Liver (tissue), 9 donors: ENCODE data around the gene DUSP14. TPM values are rescaled to one million over a fixed set of nuclear protein-coding genes. Genes with fewer than 3 reads are reported as not detected.

Experiments used
- DNase-seq: peaks from one replicate; pipeline ENCODE4 v3.0.0-alpha.2; 2017; ENCODE audit warnings: low spot score
- H3K27ac ChIP-seq, 2 donors: one replicate each; pipeline ENCODE4 v1.7.0; 2013; ENCODE audit warnings: inconsistent platforms in 2 of 2, low read length in 2 of 2, control low read depth in 1 of 2, low read depth in 1 of 2, mild to moderate bottlenecking in 1 of 2
- H3K27me3 ChIP-seq, 4 donors: one replicate each; pipeline versions ENCODE4 v1.6.1 to v1.7.0; 2013; ENCODE audit warnings: low read length in 3 of 4, inconsistent platforms in 1 of 4, mild to moderate bottlenecking in 1 of 4, moderate library complexity in 1 of 4; ENCODE audit not compliant: control insufficient read depth in 4 of 4, insufficient read depth in 4 of 4
- H3K36me3 ChIP-seq, 4 donors: one replicate each; pipeline versions ENCODE4 v1.6.1 to v1.7.0; 2013; ENCODE audit warnings: low read length in 3 of 4, mild to moderate bottlenecking in 3 of 4, low read depth in 1 of 4, moderate library complexity in 1 of 4; ENCODE audit not compliant: control insufficient read depth in 4 of 4, insufficient read depth in 3 of 4
- H3K4me1 ChIP-seq, 4 donors: one replicate each; pipeline versions ENCODE4 v1.6.1 to v1.7.0; 2013; ENCODE audit warnings: low read length in 3 of 4, mild to moderate bottlenecking in 3 of 4, moderate library complexity in 1 of 4; ENCODE audit not compliant: control insufficient read depth in 4 of 4, insufficient read depth in 4 of 4
- H3K4me3 ChIP-seq, 3 donors: one replicate each; pipeline versions ENCODE4 v1.6.1 to v1.7.0; 2013; ENCODE audit warnings: low read length in 3 of 3, control low read depth in 1 of 3, low read depth in 1 of 3, mild to moderate bottlenecking in 1 of 3
- H3K9ac ChIP-seq, 2 donors: one replicate each; pipeline ENCODE4 v1.7.0; 2013; ENCODE audit warnings: low read length in 2 of 2, mild to moderate bottlenecking in 2 of 2, moderate library complexity in 2 of 2, control low read depth in 1 of 2, low read depth in 1 of 2
- H3K9me3 ChIP-seq, 4 donors: one replicate each; pipeline versions ENCODE4 v1.6.1 to v1.7.0; 2013; ENCODE audit warnings: low read length in 3 of 4; ENCODE audit not compliant: control insufficient read depth in 4 of 4
- EGR1 ChIP-seq, 2 donors: IDR thresholded peaks; 2 replicates each; pipeline ENCODE4 v1.6.1; 2016 to 2018; ENCODE audit warnings: antibody characterized with exemption in 2 of 2, low read depth in 2 of 2
- FOXA1 ChIP-seq: IDR thresholded peaks from 2 replicates; pipeline ENCODE4 v1.6.1; 2016; ENCODE audit warnings: antibody characterized with exemption
- FOXA2 ChIP-seq: IDR thresholded peaks from 2 replicates; pipeline ENCODE4 v1.6.1; 2016; ENCODE audit warnings: antibody characterized with exemption
- GABPA ChIP-seq, 2 donors: IDR thresholded peaks in 1 of 2; conservative IDR thresholded peaks in 1 of 2; 2 replicates each; pipeline ENCODE4 v1.6.1; 2016; ENCODE audit warnings: antibody characterized with exemption in 2 of 2, mild to moderate bottlenecking in 1 of 2, moderate library complexity in 1 of 2
- HNF4A ChIP-seq, 2 donors: conservative IDR thresholded peaks; 2 replicates each; pipeline ENCODE4 v1.6.1; 2016; ENCODE audit warnings: antibody characterized with exemption in 2 of 2, mild to moderate bottlenecking in 2 of 2
- HNF4G ChIP-seq: IDR thresholded peaks from 2 replicates; pipeline ENCODE4 v1.6.1; 2016; ENCODE audit warnings: antibody characterized with exemption
- JUND ChIP-seq, 2 donors: IDR thresholded peaks; 2 replicates each; pipeline ENCODE4 v1.6.1; 2016; ENCODE audit warnings: antibody characterized with exemption in 2 of 2
- NR2F2 ChIP-seq: IDR thresholded peaks from 2 replicates; pipeline ENCODE4 v1.6.1; 2016; ENCODE audit warnings: antibody characterized with exemption
- RAD21 ChIP-seq, 2 donors: IDR thresholded peaks; 2 replicates each; pipeline ENCODE4 v1.6.1; 2016; ENCODE audit warnings: antibody characterized with exemption in 2 of 2, mild to moderate bottlenecking in 2 of 2
- RXRA ChIP-seq, 2 donors: IDR thresholded peaks; 2 replicates each; pipeline ENCODE4 v1.6.1; 2017 to 2018; ENCODE audit warnings: antibody characterized with exemption in 2 of 2, mild to moderate bottlenecking in 1 of 2
- TAF1 ChIP-seq: conservative IDR thresholded peaks from 2 replicates; pipeline ENCODE4 v1.6.1; 2016; ENCODE audit warnings: antibody characterized with exemption, mild to moderate bottlenecking
- YY1 ChIP-seq: IDR thresholded peaks from 2 replicates; pipeline ENCODE4 v1.6.1; 2016; ENCODE audit warnings: antibody characterized with exemption, mild to moderate bottlenecking
- WGBS: extraction: QIAGEN DNeasy Blood & Tissue Kit; methylation state at CpG from one replicate; pipeline ENCODE4 v1.1.7; 2013; 5-methylcytosine and 5-hydroxymethylcytosine counted together
- polyA plus RNA-seq, 2 donors: library from polyadenylated mRNA; stranded (reverse) in 1 of 2; unstranded in 1 of 2; fragments of 200-250 nt in 1 of 2; fragments of >200 nt in 1 of 2; fragmentation: Nextera tagmentation in 1 of 2; extraction: Ambion mirVana in 1 of 2; gene quantifications; one replicate each; pipeline versions ENCODE4 v1.2.1 to v1.2.3, GENCODE V29; 2013 to 2015
- total RNA-seq, 2 donors: library from RNA; depleted of rRNA; stranded (reverse); fragments of >200 nt; gene quantifications; one replicate each; pipeline ENCODE4 v1.2.3, GENCODE V29; 2014
- TF ChIP-seq, protein P1 (sequence below): IDR thresholded peaks from 2 replicates; pipeline ENCODE4 v1.6.1; 2016; ENCODE audit warnings: antibody characterized with exemption
- TF ChIP-seq, protein P2 (sequence below): fragments of 150-350 bp; IDR thresholded peaks from 2 replicates; pipeline ENCODE4 v1.5.1; 2017; ENCODE audit warnings: improper control_type of control experiment, low read depth, low read length; ENCODE audit not compliant: missing input control
- TF ChIP-seq, protein P3 (sequence below): IDR thresholded peaks from 2 replicates; pipeline ENCODE4 v1.6.1; 2016; ENCODE audit warnings: antibody characterized with exemption
- TF ChIP-seq, protein P4 (sequence below): IDR thresholded peaks from 2 replicates; pipeline ENCODE4 v1.6.1; 2016; ENCODE audit warnings: antibody characterized with exemption
- TF ChIP-seq, protein P5 (sequence below): IDR thresholded peaks from 2 replicates; pipeline ENCODE4 v1.6.1; 2016; ENCODE audit warnings: antibody characterized with exemption, mild to moderate bottlenecking
- donor health status: healthy.
- donor health status: healthy.
- donor health status: healthy.
- donor health status: healthy.
- donor health status: healthy.

DUSP14 gene
- total and polyA plus RNA-seq, 4 donors = 6.3 to 15.7 (median 13.8) TPM

DNA sequence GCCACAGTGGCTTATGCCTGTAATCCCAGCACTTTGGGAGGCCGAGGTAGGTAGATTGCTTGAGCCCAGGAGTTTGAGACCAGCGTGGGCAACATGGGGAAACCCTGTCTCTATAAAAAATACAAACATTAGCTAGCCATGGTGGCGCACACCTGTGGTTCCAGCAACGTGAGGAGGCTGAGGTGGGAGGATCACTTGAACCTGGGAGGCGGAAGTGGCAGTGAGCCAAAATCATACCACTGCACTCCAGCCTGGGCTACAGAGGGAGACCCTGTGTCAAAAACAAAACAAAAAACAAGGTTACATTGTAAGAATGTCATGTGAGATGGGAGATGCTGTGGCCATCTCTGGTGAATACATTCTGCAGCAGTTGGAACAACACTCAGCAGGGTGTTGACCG lies 13.5 kb downstream of the DUSP14 start:
- Histone ChIP-seq H3K27me3 (no peaks in the 10 kb centered on the region), H3K9me3 (no peaks in the 10 kb centered on the region), H3K4me3 (no peak overlapping the region), H3K27ac (no peak overlapping the region), H3K36me3 (no peaks in the 10 kb centered on the region), H3K9ac (no peak overlapping the region), H3K4me1 (peaks cover 7 to 51% (median 43%) of the 10 kb centered on the region in 4 donors)
- WGBS = 95% methylated on average over 6 of the region's 6 CpGs
- no peak for DNase-seq
- TF ChIP-seq, protein P1, sequence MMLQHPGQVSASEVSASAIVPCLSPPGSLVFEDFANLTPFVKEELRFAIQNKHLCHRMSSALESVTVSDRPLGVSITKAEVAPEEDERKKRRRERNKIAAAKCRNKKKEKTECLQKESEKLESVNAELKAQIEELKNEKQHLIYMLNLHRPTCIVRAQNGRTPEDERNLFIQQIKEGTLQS = no peak
- TF ChIP-seq JUND (IDR thresholded peaks at IDR 0.05) (no peak), TAF1 (no peak), HNF4A (conservative IDR thresholded peaks at IDR 0.05) (no peak), RXRA (IDR thresholded peaks at IDR 0.05) (no peak), RAD21 (IDR thresholded peaks at IDR 0.05) (no peak), FOXA2 (no peak), GABPA (IDR thresholded peaks at IDR 0.05 in 1 of 2, conservative IDR thresholded peaks at IDR 0.05 in 1 of 2) (no peak)
- TF ChIP-seq, protein P2, sequence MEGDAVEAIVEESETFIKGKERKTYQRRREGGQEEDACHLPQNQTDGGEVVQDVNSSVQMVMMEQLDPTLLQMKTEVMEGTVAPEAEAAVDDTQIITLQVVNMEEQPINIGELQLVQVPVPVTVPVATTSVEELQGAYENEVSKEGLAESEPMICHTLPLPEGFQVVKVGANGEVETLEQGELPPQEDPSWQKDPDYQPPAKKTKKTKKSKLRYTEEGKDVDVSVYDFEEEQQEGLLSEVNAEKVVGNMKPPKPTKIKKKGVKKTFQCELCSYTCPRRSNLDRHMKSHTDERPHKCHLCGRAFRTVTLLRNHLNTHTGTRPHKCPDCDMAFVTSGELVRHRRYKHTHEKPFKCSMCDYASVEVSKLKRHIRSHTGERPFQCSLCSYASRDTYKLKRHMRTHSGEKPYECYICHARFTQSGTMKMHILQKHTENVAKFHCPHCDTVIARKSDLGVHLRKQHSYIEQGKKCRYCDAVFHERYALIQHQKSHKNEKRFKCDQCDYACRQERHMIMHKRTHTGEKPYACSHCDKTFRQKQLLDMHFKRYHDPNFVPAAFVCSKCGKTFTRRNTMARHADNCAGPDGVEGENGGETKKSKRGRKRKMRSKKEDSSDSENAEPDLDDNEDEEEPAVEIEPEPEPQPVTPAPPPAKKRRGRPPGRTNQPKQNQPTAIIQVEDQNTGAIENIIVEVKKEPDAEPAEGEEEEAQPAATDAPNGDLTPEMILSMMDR = no peak
- TF ChIP-seq, protein P3, sequence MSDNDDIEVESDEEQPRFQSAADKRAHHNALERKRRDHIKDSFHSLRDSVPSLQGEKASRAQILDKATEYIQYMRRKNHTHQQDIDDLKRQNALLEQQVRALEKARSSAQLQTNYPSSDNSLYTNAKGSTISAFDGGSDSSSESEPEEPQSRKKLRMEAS = no peak

DNA sequence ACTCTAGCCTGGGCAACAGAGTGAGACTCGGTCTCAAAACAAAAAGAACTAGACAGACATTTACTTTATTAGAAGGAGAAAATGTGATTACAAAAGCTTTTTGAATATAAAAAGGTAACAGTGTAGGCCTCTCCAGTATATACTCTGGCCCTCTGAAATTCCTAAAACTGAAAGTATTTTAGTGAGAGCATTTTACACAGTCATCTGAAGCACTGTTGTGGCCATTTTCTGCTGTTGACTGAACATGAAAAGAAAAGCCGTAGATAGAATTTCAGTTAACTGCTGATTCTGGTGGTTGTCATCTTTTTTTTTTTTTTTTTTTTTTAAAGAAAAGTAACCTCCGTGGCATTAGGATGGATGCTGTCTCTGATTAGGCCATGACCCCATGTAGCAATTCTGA lies 15.6 kb downstream of the DUSP14 start:
- DNase-seq = no peak
- TF ChIP-seq RAD21 (IDR thresholded peaks at IDR 0.05) (no peak), GABPA (IDR thresholded peaks at IDR 0.05 in 1 of 2, conservative IDR thresholded peaks at IDR 0.05 in 1 of 2) (no peak), NR2F2 (no peak), EGR1 (IDR thresholded peaks at IDR 0.05; ENCODE audit: low read depth in 2 of 2) (no peak)
- TF ChIP-seq, protein P4, sequence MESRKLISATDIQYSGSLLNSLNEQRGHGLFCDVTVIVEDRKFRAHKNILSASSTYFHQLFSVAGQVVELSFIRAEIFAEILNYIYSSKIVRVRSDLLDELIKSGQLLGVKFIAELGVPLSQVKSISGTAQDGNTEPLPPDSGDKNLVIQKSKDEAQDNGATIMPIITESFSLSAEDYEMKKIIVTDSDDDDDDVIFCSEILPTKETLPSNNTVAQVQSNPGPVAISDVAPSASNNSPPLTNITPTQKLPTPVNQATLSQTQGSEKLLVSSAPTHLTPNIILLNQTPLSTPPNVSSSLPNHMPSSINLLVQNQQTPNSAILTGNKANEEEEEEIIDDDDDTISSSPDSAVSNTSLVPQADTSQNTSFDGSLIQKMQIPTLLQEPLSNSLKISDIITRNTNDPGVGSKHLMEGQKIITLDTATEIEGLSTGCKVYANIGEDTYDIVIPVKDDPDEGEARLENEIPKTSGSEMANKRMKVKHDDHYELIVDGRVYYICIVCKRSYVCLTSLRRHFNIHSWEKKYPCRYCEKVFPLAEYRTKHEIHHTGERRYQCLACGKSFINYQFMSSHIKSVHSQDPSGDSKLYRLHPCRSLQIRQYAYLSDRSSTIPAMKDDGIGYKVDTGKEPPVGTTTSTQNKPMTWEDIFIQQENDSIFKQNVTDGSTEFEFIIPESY = no peak
- Histone ChIP-seq H3K36me3 (no peaks in the 10 kb centered on the region), H3K4me3 (no peak overlapping the region), H3K9me3 (no peaks in the 10 kb centered on the region), H3K27ac (no peak overlapping the region), H3K27me3 (no peaks in the 10 kb centered on the region), H3K4me1 (peaks cover 6 to 48% (median 40%) of the 10 kb centered on the region in 4 donors), H3K9ac (no peak overlapping the region)
- 90% methylated on average over 3 of the region's 3 CpGs for WGBS

DNA sequence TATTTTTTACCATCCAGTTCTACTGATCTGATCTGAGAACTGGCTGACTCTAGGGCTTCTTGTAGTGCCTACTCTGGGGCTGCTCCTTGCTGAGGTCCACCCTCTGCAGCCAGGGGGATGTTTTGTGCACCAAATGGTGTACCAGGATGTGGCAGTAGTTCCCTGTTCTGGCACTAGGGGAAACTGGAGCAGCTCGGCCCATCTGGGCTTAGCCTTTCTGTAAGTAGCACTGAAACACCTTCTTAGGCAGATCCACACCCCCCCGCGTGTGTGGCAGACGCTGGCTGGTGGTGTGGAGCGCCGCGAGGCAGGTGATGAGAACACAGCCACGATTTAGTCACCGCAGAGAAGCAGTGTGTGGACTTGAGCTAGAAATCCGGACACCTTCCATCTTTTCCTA lies 17.0 kb downstream of the DUSP14 start:
- Histone ChIP-seq H3K36me3 (no peaks in the 10 kb centered on the region), H3K4me3 (no peak overlapping the region), H3K9ac (no peak overlapping the region), H3K9me3 (no peaks in the 10 kb centered on the region), H3K27me3 (no peaks in the 10 kb centered on the region), H3K4me1 (peaks cover 3 to 35% (median 28%) of the 10 kb centered on the region in 4 donors), H3K27ac (peak overlapping the region; percentile 32 to 51)
- no peak for DNase-seq
- 60% methylated on average over 10 of the region's 10 CpGs for WGBS
- TF ChIP-seq HNF4G = no peak
- TF ChIP-seq YY1 = no peak
- TF ChIP-seq NR2F2 = no peak
- TF ChIP-seq GABPA (IDR thresholded peaks at IDR 0.05 in 1 of 2, conservative IDR thresholded peaks at IDR 0.05 in 1 of 2) = no peak
- no peak for TF ChIP-seq RXRA (IDR thresholded peaks at IDR 0.05)
- TF ChIP-seq FOXA2 = no peak
- peak in 1 of 2 donors; percentile 44 for TF ChIP-seq RAD21 (IDR thresholded peaks at IDR 0.05)
- TF ChIP-seq, protein P5, sequence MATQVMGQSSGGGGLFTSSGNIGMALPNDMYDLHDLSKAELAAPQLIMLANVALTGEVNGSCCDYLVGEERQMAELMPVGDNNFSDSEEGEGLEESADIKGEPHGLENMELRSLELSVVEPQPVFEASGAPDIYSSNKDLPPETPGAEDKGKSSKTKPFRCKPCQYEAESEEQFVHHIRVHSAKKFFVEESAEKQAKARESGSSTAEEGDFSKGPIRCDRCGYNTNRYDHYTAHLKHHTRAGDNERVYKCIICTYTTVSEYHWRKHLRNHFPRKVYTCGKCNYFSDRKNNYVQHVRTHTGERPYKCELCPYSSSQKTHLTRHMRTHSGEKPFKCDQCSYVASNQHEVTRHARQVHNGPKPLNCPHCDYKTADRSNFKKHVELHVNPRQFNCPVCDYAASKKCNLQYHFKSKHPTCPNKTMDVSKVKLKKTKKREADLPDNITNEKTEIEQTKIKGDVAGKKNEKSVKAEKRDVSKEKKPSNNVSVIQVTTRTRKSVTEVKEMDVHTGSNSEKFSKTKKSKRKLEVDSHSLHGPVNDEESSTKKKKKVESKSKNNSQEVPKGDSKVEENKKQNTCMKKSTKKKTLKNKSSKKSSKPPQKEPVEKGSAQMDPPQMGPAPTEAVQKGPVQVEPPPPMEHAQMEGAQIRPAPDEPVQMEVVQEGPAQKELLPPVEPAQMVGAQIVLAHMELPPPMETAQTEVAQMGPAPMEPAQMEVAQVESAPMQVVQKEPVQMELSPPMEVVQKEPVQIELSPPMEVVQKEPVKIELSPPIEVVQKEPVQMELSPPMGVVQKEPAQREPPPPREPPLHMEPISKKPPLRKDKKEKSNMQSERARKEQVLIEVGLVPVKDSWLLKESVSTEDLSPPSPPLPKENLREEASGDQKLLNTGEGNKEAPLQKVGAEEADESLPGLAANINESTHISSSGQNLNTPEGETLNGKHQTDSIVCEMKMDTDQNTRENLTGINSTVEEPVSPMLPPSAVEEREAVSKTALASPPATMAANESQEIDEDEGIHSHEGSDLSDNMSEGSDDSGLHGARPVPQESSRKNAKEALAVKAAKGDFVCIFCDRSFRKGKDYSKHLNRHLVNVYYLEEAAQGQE = no peak
- TF ChIP-seq TAF1 = no peak
- TF ChIP-seq, protein P2 = peak; percentile 40
- TF ChIP-seq FOXA1 = no peak
- TF ChIP-seq, protein P3 = no peak
